OCI-LY3 (cell line): Measurements from ENCODE around the gene FUT7.
"Not testable (repeated sequence)": the region's sequence is repeated elsewhere in the genome, so short reads cannot be mapped to it uniquely, and the experiment has no call there.

Experiments
- EZH2phosphoT487 ChIP-seq: fragments of 200-600 bp; shearing (Covaris generic); IDR thresholded peaks from 2 replicates; pipeline ENCODE4 v1.6.1; 2018; ENCODE audit warnings: antibody characterized with exemption, mixed run types, low read depth
- TF ChIP-seq, protein P1 (sequence below): fragments of 200-600, 300-600 bp; sonication (generic); IDR thresholded peaks from 2 replicates; pipeline ENCODE4 v1.5.1; 2014; ENCODE audit warnings: antibody characterized with exemption, low read length, low read depth

DNA sequence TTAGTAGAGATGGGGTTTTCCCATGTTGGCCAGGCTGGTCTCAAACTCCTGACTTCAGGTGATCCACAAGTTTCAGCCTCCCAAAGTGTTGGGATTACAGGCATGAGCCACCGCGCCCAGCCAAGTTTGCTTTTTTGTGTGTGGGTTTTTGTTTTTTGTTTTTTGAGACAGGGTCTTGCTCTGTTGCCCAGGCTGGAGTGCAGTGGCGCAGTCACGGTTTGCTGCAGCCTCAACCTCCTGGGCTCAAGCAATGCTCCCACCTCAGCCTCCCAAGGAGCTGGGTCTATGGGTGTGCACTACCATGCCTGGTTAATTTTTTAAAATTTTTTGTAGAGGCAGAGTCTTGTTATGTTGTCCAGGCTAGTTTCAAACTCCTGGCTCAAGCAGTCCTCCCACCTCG, 1.6 kb upstream of the FUT7 start:
- TF ChIP-seq, protein P1, sequence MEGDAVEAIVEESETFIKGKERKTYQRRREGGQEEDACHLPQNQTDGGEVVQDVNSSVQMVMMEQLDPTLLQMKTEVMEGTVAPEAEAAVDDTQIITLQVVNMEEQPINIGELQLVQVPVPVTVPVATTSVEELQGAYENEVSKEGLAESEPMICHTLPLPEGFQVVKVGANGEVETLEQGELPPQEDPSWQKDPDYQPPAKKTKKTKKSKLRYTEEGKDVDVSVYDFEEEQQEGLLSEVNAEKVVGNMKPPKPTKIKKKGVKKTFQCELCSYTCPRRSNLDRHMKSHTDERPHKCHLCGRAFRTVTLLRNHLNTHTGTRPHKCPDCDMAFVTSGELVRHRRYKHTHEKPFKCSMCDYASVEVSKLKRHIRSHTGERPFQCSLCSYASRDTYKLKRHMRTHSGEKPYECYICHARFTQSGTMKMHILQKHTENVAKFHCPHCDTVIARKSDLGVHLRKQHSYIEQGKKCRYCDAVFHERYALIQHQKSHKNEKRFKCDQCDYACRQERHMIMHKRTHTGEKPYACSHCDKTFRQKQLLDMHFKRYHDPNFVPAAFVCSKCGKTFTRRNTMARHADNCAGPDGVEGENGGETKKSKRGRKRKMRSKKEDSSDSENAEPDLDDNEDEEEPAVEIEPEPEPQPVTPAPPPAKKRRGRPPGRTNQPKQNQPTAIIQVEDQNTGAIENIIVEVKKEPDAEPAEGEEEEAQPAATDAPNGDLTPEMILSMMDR: not testable (repeated sequence)
- not testable (repeated sequence) for TF ChIP-seq EZH2phosphoT487
